ENCODE results near the gene ECE1. TPM values are rescaled to one million over a fixed set of nuclear protein-coding genes. Genes with fewer than 3 reads are reported as not detected.
"Not testable (repeated sequence)": the region's sequence is repeated elsewhere in the genome, so short reads cannot be mapped to it uniquely, and the experiment has no call there.

The ECE1 gene
- total RNA-seq, 2 donors from 2014 or later = 79.1 to 83.3 TPM

- Histone ChIP-seq H3K27me3 (no peaks in the 10 kb centered on the region), H3K9me3 (no peaks in the 10 kb centered on the region), H3K36me3 (replicated peaks in 1 of 2; ENCODE audit: insufficient read depth in 1 of 2, low read depth in 2 of 2) (no peaks in the 10 kb centered on the region), H3K27ac (no peak overlapping the region), H3K4me3 (no peak overlapping the region), H3K4me1 (peaks cover 12% of the 10 kb centered on the region)
- WGBS, 2 donors = 26 to 38% methylated on average over 3 of the region's 3 CpGs
- intact Hi-C loops (cut with DNase I) = no loop called here
- ATAC-seq (no peak), DNase-seq (no peak)
- no peak for TF ChIP-seq POLR2A (IDR thresholded peaks at IDR 0.05)
- TF ChIP-seq, protein P1, sequence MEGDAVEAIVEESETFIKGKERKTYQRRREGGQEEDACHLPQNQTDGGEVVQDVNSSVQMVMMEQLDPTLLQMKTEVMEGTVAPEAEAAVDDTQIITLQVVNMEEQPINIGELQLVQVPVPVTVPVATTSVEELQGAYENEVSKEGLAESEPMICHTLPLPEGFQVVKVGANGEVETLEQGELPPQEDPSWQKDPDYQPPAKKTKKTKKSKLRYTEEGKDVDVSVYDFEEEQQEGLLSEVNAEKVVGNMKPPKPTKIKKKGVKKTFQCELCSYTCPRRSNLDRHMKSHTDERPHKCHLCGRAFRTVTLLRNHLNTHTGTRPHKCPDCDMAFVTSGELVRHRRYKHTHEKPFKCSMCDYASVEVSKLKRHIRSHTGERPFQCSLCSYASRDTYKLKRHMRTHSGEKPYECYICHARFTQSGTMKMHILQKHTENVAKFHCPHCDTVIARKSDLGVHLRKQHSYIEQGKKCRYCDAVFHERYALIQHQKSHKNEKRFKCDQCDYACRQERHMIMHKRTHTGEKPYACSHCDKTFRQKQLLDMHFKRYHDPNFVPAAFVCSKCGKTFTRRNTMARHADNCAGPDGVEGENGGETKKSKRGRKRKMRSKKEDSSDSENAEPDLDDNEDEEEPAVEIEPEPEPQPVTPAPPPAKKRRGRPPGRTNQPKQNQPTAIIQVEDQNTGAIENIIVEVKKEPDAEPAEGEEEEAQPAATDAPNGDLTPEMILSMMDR (IDR thresholded peaks at IDR 0.05) = no peak
Observed at GRCh38 chr1:21212126-21212525, 78.1 kb downstream of the ECE1 start.

GRCh38 chr1:21208137-21208700 lies 82.0 kb downstream of the ECE1 start:
- H3K4me3 ChIP-seq; DNase-seq; H3K36me3 ChIP-seq (replicated peaks in 1 of 2; ENCODE audit: insufficient read depth in 1 of 2, low read depth in 2 of 2); H3K4me1 ChIP-seq; H3K27me3 ChIP-seq; H3K9me3 ChIP-seq; H3K27ac ChIP-seq; ATAC-seq; intact Hi-C loops (cut with DNase I): not testable (repeated sequence)
- 74 to 82% methylated on average over 4 to 6 of the region's 6 CpGs for WGBS, 2 donors

DNA sequence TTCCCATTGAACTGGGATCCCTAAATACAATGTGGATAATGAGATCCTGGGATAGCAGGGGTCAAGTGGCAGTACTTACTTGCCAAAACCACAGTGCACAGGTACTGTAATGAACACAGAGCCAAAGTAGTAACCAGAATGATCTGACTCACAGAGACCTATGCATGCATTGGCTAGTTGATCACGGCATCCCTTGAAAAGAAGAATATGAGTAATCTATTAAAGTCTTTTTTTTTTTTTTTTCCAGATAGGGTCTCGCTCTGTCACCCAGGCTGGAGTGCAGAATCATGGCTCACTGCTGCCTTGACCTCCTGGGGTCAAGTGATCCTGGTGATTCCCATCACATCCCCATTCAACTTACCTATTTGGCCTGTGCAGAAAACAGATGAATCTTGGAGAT lies 84.1 kb downstream of the ECE1 start:
- Histone ChIP-seq H3K27ac (no peak overlapping the region), H3K4me1 (no peaks in the 10 kb centered on the region), H3K9me3 (no peaks in the 10 kb centered on the region), H3K36me3 (replicated peaks in 1 of 2; ENCODE audit: insufficient read depth in 1 of 2, low read depth in 2 of 2) (no peaks in the 10 kb centered on the region), H3K4me3 (no peak overlapping the region), H3K27me3 (no peaks in the 10 kb centered on the region)
- TF ChIP-seq, protein P1 (IDR thresholded peaks at IDR 0.05) = no peak
- TF ChIP-seq POLR2A (IDR thresholded peaks at IDR 0.05) = no peak
- DNase-seq = no peak
- 82 to 86% methylated on average over 2 of the region's 2 CpGs for WGBS, 2 donors
- intact Hi-C loops (cut with DNase I) = no loop called here
- ATAC-seq = no peak

- H3K4me1 ChIP-seq = no peaks in the 10 kb centered on the region
- H3K27me3 ChIP-seq = no peaks in the 10 kb centered on the region
- WGBS, 2 donors = 89 to 98% methylated on average over 2 to 5 of the region's 5 CpGs
- no peaks in the 10 kb centered on the region for H3K9me3 ChIP-seq
- no peaks in the 10 kb centered on the region for H3K36me3 ChIP-seq (replicated peaks in 1 of 2; ENCODE audit: insufficient read depth in 1 of 2, low read depth in 2 of 2)
- no peak for TF ChIP-seq POLR2A (IDR thresholded peaks at IDR 0.05)
- TF ChIP-seq, protein P1 (IDR thresholded peaks at IDR 0.05) = no peak
- ATAC-seq = no peak
- no peak for DNase-seq
- intact Hi-C loops (cut with DNase I) = no loop called here
- H3K27ac ChIP-seq = no peak overlapping the region
- H3K4me3 ChIP-seq = no peak overlapping the region
Observed at GRCh38 chr1:21205416-21205815, 84.8 kb downstream of the ECE1 start.

- H3K27me3 ChIP-seq = no peaks in the 10 kb centered on the region
- ATAC-seq = no peak
- no peak overlapping the region for H3K27ac ChIP-seq
- WGBS, 2 donors = 82 to 85% methylated on average over 4 of the region's 4 CpGs
- H3K4me1 ChIP-seq = no peaks in the 10 kb centered on the region
- H3K4me3 ChIP-seq = no peak overlapping the region
- no peaks in the 10 kb centered on the region for H3K36me3 ChIP-seq (replicated peaks in 1 of 2; ENCODE audit: insufficient read depth in 1 of 2, low read depth in 2 of 2)
- TF ChIP-seq, protein P1 (IDR thresholded peaks at IDR 0.05) = no peak
- TF ChIP-seq POLR2A (IDR thresholded peaks at IDR 0.05) = no peak
- DNase-seq = no peak
- no peaks in the 10 kb centered on the region for H3K9me3 ChIP-seq
- intact Hi-C loops (cut with DNase I) = no loop called here
Observed at GRCh38 chr1:21201650-21202049, 88.6 kb downstream of the ECE1 start.

DNA sequence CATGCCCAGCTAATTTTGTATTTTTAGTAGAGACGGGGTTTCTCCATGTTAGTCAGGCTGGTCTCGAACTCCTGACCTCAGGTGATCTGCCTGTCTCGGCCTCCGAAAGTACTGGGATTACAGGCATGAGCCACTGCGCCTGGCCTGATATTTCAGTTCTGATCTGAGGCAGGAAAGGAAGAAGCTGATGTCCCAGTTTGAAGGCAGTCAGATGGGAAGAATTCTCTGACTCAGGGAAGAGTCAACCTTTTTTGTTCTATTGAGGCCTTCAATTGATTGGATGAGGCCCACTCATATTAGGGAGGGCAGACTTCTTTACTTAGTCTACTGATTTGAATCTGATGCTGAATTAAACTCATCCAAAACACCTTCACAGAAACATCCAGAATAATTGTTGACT lies 89.0 kb downstream of the ECE1 start:
- H3K36me3 ChIP-seq (replicated peaks in 1 of 2; ENCODE audit: insufficient read depth in 1 of 2, low read depth in 2 of 2); ATAC-seq; H3K27me3 ChIP-seq; H3K27ac ChIP-seq; intact Hi-C loops (cut with DNase I); DNase-seq; H3K4me3 ChIP-seq; H3K4me1 ChIP-seq; H3K9me3 ChIP-seq: not testable (repeated sequence)
- 97 to 100% methylated on average over 4 to 5 of the region's 5 CpGs for WGBS, 2 donors
